Measurements from ENCODE around the gene WDR5B.
"Not testable (repeated sequence)": the region's sequence is repeated elsewhere in the genome, so short reads cannot be mapped to it uniquely, and the experiment has no call there.

WDR5B gene

DNA sequence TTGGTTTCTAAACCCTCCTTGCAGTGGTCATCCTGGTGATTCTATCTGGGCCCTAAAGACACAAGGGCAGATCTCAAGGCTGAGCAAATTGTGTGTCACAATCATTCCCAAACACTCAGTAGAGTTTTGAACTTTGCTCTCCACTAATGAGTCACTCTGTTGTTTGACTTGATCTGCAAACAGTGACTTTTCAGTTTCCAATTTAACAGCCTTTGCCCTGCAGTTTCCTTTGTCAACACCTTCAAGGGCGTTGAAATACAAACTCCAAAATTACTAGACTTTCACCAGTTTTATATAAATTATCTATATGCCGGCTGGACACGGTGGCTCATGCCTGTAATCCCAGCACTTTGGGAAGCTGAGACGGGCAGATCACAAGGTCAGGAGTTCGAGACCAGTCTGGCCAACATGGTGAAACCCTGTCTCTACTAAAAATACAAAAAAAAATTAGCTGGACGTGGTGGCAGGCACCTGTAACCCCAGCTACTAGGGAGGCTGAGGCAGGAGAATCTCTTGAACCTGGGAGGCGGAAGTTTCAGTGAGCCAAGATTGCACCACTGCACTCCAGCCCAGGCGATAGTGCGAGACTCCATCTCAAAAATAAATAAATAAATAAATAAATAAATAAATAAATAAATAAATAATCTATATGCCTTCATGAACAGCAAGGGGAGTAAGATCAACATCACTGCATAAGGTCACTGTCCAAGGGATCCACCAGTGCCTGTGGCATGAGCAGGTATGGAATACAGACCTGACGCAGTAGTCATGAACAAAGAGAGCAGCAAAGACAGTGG lies 50.1 kb downstream of the WDR5B start:
- not testable (repeated sequence) for DNase-seq (ENCODE audit: low read depth, low spot score)

DNA sequence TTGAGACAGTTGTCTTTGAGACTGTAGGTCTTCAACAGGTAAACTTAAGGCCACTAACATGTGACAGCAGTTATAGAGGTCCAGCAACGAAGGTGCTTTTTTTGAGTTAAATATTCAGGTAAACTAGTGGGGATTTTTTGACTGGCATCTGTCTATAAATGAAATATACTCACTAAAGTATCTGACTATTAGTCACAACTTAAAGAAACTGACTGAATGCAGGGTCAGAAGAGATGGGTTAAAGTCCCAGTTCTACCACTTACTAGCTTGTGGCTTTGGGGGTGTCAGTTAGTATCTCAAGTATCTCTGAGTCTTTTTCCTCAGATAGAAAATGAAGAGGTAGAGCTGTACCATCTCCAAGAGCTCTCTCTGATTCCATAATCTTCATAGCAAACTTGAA lies 50.8 kb downstream of the WDR5B start:
- DNase-seq (ENCODE audit: low read depth, low spot score), result no peak

DNA sequence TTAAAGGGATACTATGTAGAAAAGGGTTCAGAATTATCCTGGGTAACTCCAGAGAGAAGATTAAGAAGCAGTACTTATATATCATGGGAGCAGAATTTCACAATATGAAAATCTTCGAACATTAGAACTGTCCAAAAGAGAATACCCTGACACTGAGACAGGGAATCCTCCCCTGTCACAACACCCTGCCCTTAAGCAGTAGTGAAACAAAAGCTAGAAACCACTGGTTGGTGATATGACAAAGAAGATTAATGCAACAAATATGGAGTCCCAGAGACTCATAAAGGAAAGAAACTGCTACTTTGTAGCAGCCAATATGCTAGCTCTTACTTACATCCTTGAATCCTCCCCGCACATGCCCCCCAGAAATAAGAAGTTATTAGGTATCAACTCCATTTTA lies 51.4 kb downstream of the WDR5B start:
- no peak for DNase-seq (ENCODE audit: low read depth, low spot score)
